ENCODE measurements around the gene NFYA. TPM values are rescaled to one million over a fixed set of nuclear protein-coding genes. Genes with fewer than 3 reads are reported as not detected.

Gene NFYA
- total RNA-seq, 2 experiments from 2014 or later = 23.5 to 47.9 TPM

DNA sequence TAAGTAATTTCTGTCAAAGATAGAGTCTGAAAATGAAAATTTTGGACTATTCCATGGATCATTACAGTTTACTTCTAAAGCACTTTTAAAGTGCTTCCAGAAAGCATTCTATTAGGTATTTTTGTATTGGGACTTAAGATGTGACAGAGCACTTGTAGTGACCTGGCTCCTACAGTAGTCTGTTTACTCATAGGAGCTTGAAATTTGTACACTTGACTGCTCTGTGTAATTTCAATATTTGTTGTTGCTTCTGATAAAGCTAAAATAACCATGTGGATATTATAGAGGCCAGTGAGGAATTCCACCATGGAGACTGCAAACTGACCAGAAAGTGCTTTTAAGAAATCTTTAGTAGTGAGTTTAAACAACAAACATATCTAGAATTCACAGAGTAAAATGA lies 10.3 kb downstream of the NFYA start:
- H3K36me3 ChIP-seq (ENCODE audit: insufficient read depth, low read length) = peaks cover 100% of the 10 kb centered on the region
- no TSS peak for BruUV-seq (replicated peaks)
- intact Hi-C loops (cut with micrococcal nuclease; ENCODE audit: unreplicated experiment) = no loop called here
- ChIA-PET POLR2A (no interaction called here), CTCF (ENCODE audit: unreplicated experiment) (no interaction called here)
- no peak overlapping the region for H3K4me2 ChIP-seq (ENCODE audit: low read length)
- no peak overlapping the region for H2AFZ ChIP-seq (ENCODE audit: low read length)
- DNase-seq (ENCODE audit: low spot score) = no peak
- H3K4me3 ChIP-seq (ENCODE audit: low read depth, low read length, poor library complexity, severe bottlenecking) = no peak overlapping the region
- no peaks in the 10 kb centered on the region for H3K9me2 ChIP-seq (ENCODE audit: insufficient read depth, low read length)
- TF ChIP-seq, protein P1, sequence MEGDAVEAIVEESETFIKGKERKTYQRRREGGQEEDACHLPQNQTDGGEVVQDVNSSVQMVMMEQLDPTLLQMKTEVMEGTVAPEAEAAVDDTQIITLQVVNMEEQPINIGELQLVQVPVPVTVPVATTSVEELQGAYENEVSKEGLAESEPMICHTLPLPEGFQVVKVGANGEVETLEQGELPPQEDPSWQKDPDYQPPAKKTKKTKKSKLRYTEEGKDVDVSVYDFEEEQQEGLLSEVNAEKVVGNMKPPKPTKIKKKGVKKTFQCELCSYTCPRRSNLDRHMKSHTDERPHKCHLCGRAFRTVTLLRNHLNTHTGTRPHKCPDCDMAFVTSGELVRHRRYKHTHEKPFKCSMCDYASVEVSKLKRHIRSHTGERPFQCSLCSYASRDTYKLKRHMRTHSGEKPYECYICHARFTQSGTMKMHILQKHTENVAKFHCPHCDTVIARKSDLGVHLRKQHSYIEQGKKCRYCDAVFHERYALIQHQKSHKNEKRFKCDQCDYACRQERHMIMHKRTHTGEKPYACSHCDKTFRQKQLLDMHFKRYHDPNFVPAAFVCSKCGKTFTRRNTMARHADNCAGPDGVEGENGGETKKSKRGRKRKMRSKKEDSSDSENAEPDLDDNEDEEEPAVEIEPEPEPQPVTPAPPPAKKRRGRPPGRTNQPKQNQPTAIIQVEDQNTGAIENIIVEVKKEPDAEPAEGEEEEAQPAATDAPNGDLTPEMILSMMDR (conservative IDR thresholded peaks at IDR 0.05; ENCODE audit: low read length) = no peak
- TF ChIP-seq EZH2phosphoT487 (IDR thresholded peaks at IDR 0.05; ENCODE audit: borderline replicate concordance, low read depth, low read length) = no peak
- peaks cover 17% of the 10 kb centered on the region; the same call in 1 of the 2 replicates for H4K20me1 ChIP-seq (ENCODE audit: insufficient read depth, low read length)
- no peaks in the 10 kb centered on the region for H3K9me3 ChIP-seq (ENCODE audit: low read length)
- H3K27ac ChIP-seq (ENCODE audit: low read depth, low read length, poor library complexity, severe bottlenecking) = no peak overlapping the region
- H3K79me2 ChIP-seq (ENCODE audit: insufficient read depth, low read depth, low read length) = peaks cover 77% of the 10 kb centered on the region
- peaks cover 28% of the 10 kb centered on the region for H3K4me1 ChIP-seq (ENCODE audit: insufficient read depth, low read length, poor library complexity, severe bottlenecking)

GRCh38 chr6:41085182-41085581 lies 12.4 kb downstream of the NFYA start:
- Histone ChIP-seq H3K36me3 (ENCODE audit: insufficient read depth, low read length) (peaks cover 98% of the 10 kb centered on the region), H3K4me2 (ENCODE audit: low read length) (no peak overlapping the region), H3K9me3 (ENCODE audit: low read length) (no peaks in the 10 kb centered on the region), H3K4me3 (ENCODE audit: low read depth, low read length, poor library complexity, severe bottlenecking) (no peak overlapping the region), H2AFZ (ENCODE audit: low read length) (no peak overlapping the region), H3K4me1 (ENCODE audit: insufficient read depth, low read length, poor library complexity, severe bottlenecking) (peaks cover 9% of the 10 kb centered on the region), H3K79me2 (ENCODE audit: insufficient read depth, low read depth, low read length) (peaks cover 56% of the 10 kb centered on the region), H4K20me1 (ENCODE audit: insufficient read depth, low read length) (peaks cover 17% of the 10 kb centered on the region; the same call in 1 of the 2 replicates), H3K27ac (ENCODE audit: low read depth, low read length, poor library complexity, severe bottlenecking) (no peak overlapping the region), H3K9me2 (ENCODE audit: insufficient read depth, low read length) (no peaks in the 10 kb centered on the region)
- ChIA-PET POLR2A (no interaction called here), CTCF (ENCODE audit: unreplicated experiment) (no interaction called here)
- BruUV-seq (replicated peaks) = no TSS peak
- intact Hi-C loops (cut with micrococcal nuclease; ENCODE audit: unreplicated experiment) = no loop called here
- DNase-seq (ENCODE audit: low spot score) = no peak
- TF ChIP-seq, protein P1 (conservative IDR thresholded peaks at IDR 0.05; ENCODE audit: low read length) = no peak
- TF ChIP-seq EZH2phosphoT487 (IDR thresholded peaks at IDR 0.05; ENCODE audit: borderline replicate concordance, low read depth, low read length) = no peak

- Histone ChIP-seq H4K20me1 (ENCODE audit: insufficient read depth, low read length) (peaks cover 18% of the 10 kb centered on the region), H3K4me1 (ENCODE audit: insufficient read depth, low read length, poor library complexity, severe bottlenecking) (no peaks in the 10 kb centered on the region), H3K9me3 (ENCODE audit: low read length) (no peaks in the 10 kb centered on the region), H3K4me3 (ENCODE audit: low read depth, low read length, poor library complexity, severe bottlenecking) (no peak overlapping the region), H3K36me3 (ENCODE audit: insufficient read depth, low read length) (peaks cover 98% of the 10 kb centered on the region), H3K9me2 (ENCODE audit: insufficient read depth, low read length) (no peaks in the 10 kb centered on the region), H3K4me2 (ENCODE audit: low read length) (no peak overlapping the region), H3K79me2 (ENCODE audit: insufficient read depth, low read depth, low read length) (peaks cover 41% of the 10 kb centered on the region), H3K27ac (ENCODE audit: low read depth, low read length, poor library complexity, severe bottlenecking) (no peak overlapping the region), H2AFZ (ENCODE audit: low read length) (no peak overlapping the region)
- no TSS peak for BruUV-seq (replicated peaks)
- DNase-seq (ENCODE audit: low spot score) = no peak
- TF ChIP-seq, protein P1 (conservative IDR thresholded peaks at IDR 0.05; ENCODE audit: low read length) = no peak
- TF ChIP-seq EZH2phosphoT487 (IDR thresholded peaks at IDR 0.05; ENCODE audit: borderline replicate concordance, low read depth, low read length) = no peak
- ChIA-PET CTCF (ENCODE audit: unreplicated experiment) (no interaction called here), POLR2A (interaction anchor here (0.7 kb wide), 1 partner anchor 1026 kb away, joined by 4 read pairs; no protein-coding TSS in a partner anchor)
- intact Hi-C loops (cut with micrococcal nuclease; ENCODE audit: unreplicated experiment) = no loop called here
Measured at GRCh38 chr6:41088451-41088850, 15.7 kb downstream of the NFYA start.

Measured in OCI-LY7 (cell line).